Thymus (tissue), 11 donors: ENCODE results near the gene AGR2. TPM values are rescaled to one million over a fixed set of nuclear protein-coding genes. Genes with fewer than 3 reads are reported as not detected.

ENCODE experiments used
- DNase-seq, 9 donors: peaks; one replicate each; pipeline ENCODE4 v3.0.0-alpha.2; 2013; ENCODE audit warnings: low spot score in 9 of 9, low read depth in 6 of 9, missing footprints in 1 of 9
- H3K27ac ChIP-seq, 2 donors: one replicate each; pipeline ENCODE4 v1.5.1; 2013; ENCODE audit warnings: control low read depth in 1 of 2, low read depth in 1 of 2, low read length in 1 of 2, mild to moderate bottlenecking in 1 of 2, moderate library complexity in 1 of 2
- H3K27me3 ChIP-seq, 2 donors: one replicate each; pipeline ENCODE4 v1.5.1; 2013; ENCODE audit warnings: low read length in 1 of 2; ENCODE audit not compliant: control insufficient read depth in 2 of 2, insufficient read depth in 1 of 2
- H3K36me3 ChIP-seq, 2 donors: one replicate each; pipeline ENCODE4 v1.5.1; 2013; ENCODE audit warnings: low read length in 1 of 2, mild to moderate bottlenecking in 1 of 2, moderate library complexity in 1 of 2; ENCODE audit not compliant: control insufficient read depth in 2 of 2, insufficient read depth in 2 of 2
- H3K4me1 ChIP-seq, 2 donors: one replicate each; pipeline ENCODE4 v1.5.1; 2013; ENCODE audit warnings: low read length in 2 of 2; ENCODE audit not compliant: control insufficient read depth in 2 of 2, insufficient read depth in 2 of 2
- H3K4me3 ChIP-seq, 2 donors: one replicate each; pipeline ENCODE4 v1.5.1; 2013; ENCODE audit warnings: low read length in 2 of 2, control low read depth in 1 of 2, mild to moderate bottlenecking in 1 of 2
- H3K9me3 ChIP-seq, 2 donors: one replicate each; pipeline ENCODE4 v1.5.1; 2013; ENCODE audit warnings: low read length in 1 of 2, mild to moderate bottlenecking in 1 of 2; ENCODE audit not compliant: control insufficient read depth in 2 of 2, insufficient read depth in 1 of 2
- WGBS: extraction: QIAGEN DNeasy Blood & Tissue Kit; methylation state at CpG from one replicate; pipeline ENCODE4 v1.1.7; 2013; 5-methylcytosine and 5-hydroxymethylcytosine counted together
- polyA plus RNA-seq: library from polyadenylated mRNA; stranded (reverse); fragments of 200-250 nt; gene quantifications from one replicate; pipeline ENCODE4 v1.2.3, GENCODE V29; 2013
- total RNA-seq: library from RNA; stranded (reverse); fragments of 120-200 nt; gene quantifications from one replicate; pipeline ENCODE4 v1.2.4, GENCODE V29; 2013
- donor health status: healthy.

The AGR2 gene
- total and polyA plus RNA-seq, 2 donors = 1.7 to 4.5 TPM

DNA sequence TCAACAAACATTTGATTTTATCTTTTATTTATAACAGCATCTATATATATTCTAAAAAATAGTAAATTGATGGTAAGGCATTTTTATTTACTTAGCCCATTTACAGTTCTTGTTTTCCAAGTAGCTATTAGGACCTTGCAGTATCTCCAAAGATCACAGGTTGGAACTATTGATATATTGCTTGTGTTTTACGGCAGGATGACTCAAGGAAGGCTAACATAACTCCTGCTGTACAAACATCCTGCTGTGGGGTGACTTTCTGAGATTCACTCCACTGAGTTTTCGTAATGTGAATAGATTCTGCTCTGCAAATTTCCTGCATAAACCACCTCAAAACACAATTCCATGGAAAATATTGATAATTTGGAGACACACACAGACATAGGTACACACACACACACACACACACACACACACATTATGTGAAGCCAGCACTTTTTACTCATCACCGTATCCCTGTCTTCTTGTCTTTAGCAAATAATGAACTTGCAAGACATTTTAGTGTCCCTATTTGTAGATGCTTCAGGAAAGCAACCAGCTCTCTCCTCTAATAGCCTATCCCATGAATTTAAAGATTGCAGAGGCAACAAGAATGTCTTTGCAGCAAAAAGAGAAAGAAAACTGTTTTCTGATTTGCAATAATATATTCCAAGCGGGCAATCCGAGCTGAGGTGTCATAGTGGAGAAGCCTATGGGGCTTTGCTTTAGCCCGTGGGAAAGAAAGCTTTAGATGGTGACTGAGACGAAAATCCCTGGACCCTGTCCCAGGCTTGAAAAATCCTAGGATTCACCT is 722 bp downstream of the AGR2 start:
- H3K4me1 ChIP-seq = no peaks in the 10 kb centered on the region
- no peak overlapping the region for H3K4me3 ChIP-seq
- WGBS = 96% methylated on average over 7 of the region's 7 CpGs
- no peak overlapping the region for H3K27ac ChIP-seq
- H3K36me3 ChIP-seq = no peaks in the 10 kb centered on the region
- H3K9me3 ChIP-seq = no peaks in the 10 kb centered on the region
- H3K27me3 ChIP-seq = no peaks in the 10 kb centered on the region
- no peak for DNase-seq

DNA sequence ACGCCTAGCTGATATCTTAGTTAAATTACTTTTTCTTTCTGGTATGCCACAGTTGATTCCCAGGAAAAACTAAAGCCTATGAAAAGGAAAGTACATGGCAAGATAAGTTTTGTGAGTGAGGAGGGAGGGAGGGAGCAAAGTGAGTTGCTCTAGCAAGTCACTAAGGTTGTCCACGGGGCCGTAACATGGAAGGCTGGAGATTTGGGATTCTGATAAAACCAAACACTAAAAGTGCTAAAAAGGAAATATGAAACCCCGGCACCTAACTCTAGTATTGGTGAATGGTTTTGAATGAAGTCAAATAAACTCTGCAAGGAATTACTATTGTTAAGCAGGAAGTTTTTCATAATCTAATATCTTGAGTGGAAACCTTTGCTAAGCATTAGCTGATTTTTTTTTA is 1.7 kb downstream of the AGR2 start:
- Histone ChIP-seq H3K4me3 (no peak overlapping the region), H3K4me1 (no peaks in the 10 kb centered on the region), H3K27ac (no peak overlapping the region), H3K36me3 (no peaks in the 10 kb centered on the region), H3K27me3 (no peaks in the 10 kb centered on the region), H3K9me3 (no peaks in the 10 kb centered on the region)
- no peak for DNase-seq
- WGBS = 98% methylated on average over 4 of the region's 4 CpGs

DNA sequence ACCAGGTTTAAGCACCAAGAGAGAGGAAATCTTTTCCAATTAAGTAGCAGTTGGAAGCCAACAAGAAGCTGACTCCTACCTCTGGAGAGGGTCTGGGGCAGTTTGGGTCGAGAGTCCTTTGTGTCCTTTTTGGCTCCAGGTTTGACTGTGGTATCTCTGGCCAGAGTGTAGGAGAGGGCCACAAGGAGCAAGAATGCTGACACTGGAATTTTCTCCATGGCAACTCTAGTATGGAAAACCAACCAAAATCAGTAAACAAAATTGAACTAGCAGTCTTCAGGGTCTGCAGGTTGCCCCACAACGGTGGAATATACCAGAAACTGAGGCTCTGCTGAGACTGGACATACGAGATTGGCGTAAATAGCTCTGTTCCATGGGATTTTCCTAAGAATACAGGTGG is 3.2 kb downstream of the AGR2 start:
- Histone ChIP-seq H3K36me3 (no peaks in the 10 kb centered on the region), H3K27ac (no peak overlapping the region), H3K4me3 (no peak overlapping the region), H3K4me1 (no peaks in the 10 kb centered on the region), H3K9me3 (no peaks in the 10 kb centered on the region), H3K27me3 (no peaks in the 10 kb centered on the region)
- 96% methylated on average over 4 of the region's 4 CpGs for WGBS
- no peak for DNase-seq

DNA sequence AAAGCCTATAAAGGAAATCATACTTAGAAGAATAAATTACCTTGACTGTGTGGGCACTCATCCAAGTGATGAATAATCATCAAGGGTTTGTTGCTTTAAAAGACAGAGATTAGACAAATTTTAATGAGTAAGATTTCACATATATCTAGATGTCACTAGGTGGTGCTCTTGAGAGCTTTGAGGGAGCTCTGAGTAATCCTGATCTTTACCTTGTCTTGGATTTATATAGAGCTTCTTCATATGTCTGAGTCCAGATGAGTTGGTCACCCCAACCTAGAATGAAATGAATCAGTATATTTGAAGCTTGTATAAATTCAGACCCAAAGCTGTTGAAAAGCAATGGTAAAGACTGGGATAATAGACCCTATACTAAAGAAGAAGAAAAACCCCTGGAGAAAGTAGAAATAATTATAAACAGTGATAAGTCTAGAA is 3.7 kb downstream of the AGR2 start:
- H3K4me1 ChIP-seq = no peaks in the 10 kb centered on the region
- H3K27me3 ChIP-seq = no peaks in the 10 kb centered on the region
- peak in 7 of 9 donors; percentile 3 to 51 (median 9) for DNase-seq
- H3K4me3 ChIP-seq = no peak overlapping the region
- H3K27ac ChIP-seq = no peak overlapping the region
- no peaks in the 10 kb centered on the region for H3K36me3 ChIP-seq
- H3K9me3 ChIP-seq = no peaks in the 10 kb centered on the region

DNA sequence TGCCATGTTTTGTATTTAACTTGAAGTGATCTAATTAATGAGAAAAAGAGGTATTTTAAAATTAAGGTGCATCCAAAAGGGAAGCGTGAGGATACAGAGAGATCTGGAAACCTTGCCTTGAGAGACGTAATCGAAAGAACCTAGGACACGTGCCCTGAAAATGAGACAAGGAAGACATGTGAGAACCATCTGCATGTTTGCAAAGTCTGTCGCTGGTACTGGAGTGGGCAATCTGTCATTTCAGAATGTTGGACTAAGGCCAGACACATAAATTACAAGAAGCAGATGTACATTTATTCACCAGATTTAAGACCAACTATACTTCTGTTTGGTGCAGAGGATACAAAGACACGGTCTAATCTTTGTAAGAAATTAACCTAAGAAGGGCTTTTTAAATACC is 9.2 kb downstream of the AGR2 start:
- no peaks in the 10 kb centered on the region for H3K4me1 ChIP-seq
- no peak overlapping the region for H3K27ac ChIP-seq
- H3K9me3 ChIP-seq = no peaks in the 10 kb centered on the region
- no peak overlapping the region for H3K4me3 ChIP-seq
- WGBS = 40% methylated on average over 6 of the region's 6 CpGs
- no peaks in the 10 kb centered on the region for H3K36me3 ChIP-seq
- DNase-seq = no peak
- no peaks in the 10 kb centered on the region for H3K27me3 ChIP-seq

DNA sequence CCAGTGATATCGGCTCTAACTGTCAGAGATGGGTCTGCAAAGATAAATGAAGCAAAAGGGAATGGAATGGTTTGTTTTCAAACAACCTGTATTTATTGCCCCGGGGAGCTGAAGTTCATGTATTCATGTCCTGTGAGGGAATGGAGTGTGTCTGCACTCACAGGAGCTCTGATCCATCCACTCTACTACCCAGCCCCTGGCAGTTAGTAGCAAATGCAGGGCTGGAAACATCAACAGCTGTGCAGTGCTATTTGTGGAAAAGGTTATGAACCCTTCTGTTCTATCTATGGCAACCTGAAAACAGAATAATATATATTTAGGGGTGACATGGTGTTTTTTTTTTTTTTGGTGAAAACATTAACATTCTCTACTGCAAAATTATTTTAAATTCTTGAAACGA is 9.8 kb downstream of the AGR2 start:
- Histone ChIP-seq H3K27me3 (no peaks in the 10 kb centered on the region), H3K4me1 (no peaks in the 10 kb centered on the region), H3K9me3 (no peaks in the 10 kb centered on the region), H3K36me3 (no peaks in the 10 kb centered on the region), H3K4me3 (no peak overlapping the region), H3K27ac (no peak overlapping the region)
- DNase-seq = no peak
- 93% methylated on average over 3 of the region's 3 CpGs for WGBS

DNA sequence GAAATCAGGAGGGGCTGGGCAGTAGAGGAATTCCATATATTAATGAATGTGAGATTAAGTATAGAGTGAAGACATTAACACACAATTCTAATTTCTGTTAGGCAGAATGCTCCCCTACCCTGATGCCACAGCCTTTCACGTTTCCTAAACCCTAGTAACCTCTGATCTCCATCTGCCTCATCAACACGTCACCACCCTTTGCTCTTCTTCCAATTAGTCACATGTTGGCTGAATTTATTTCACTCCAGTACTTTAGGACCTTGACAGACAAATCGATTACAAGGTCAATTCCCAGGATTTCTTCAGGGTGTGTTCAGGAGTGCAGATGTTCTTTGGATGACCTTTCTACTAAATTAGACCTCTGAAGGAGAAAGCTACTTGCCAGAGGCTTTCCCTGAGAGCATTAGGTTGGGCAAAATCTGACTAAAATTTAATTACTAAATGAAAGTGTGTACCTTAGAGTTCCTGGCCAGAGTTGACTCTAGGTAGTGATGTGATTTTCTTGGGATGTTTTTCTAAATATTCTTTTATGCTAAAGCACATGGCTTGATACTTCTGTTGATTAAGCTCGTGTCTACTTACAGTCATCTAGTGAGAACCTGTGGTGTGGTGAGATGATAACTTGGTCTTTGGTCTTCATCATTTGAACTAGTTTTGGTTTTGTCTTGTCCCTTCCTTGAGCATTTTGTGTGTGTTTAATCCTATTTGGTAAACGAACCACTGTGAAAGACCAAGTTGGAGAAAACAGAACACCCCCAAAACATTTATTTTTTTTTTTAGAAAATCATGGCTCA is 12.7 kb downstream of the AGR2 start:
- no peaks in the 10 kb centered on the region for H3K27me3 ChIP-seq
- no peak overlapping the region for H3K4me3 ChIP-seq
- H3K9me3 ChIP-seq = no peaks in the 10 kb centered on the region
- no peaks in the 10 kb centered on the region for H3K36me3 ChIP-seq
- no peaks in the 10 kb centered on the region for H3K4me1 ChIP-seq
- WGBS = 96% methylated on average over 5 of the region's 5 CpGs
- no peak overlapping the region for H3K27ac ChIP-seq
- DNase-seq = no peak

DNA sequence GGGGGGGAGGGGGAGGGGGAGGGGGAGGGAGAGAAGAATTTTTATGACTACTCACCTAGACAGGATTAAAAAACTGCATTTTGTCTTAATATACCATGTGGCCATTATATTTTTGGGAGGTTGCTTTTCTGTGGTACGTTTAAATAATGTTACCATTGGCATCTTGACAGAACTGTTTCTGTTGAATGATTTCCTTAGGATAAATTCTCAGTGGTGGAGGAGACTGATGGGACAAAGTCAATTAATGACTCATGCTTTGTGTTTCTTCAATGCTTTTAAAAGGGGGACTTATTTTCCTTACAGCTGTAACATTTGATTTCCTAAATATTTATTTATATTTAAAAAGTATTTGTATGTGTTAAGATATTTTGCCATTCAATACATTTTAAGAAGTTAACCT is 13.7 kb downstream of the AGR2 start:
- Histone ChIP-seq H3K27me3 (no peaks in the 10 kb centered on the region), H3K4me1 (no peaks in the 10 kb centered on the region), H3K4me3 (no peak overlapping the region), H3K27ac (no peak overlapping the region), H3K36me3 (no peaks in the 10 kb centered on the region), H3K9me3 (no peaks in the 10 kb centered on the region)
- no peak for DNase-seq
- 94% methylated on average over 1 of the region's 1 CpG for WGBS

DNA sequence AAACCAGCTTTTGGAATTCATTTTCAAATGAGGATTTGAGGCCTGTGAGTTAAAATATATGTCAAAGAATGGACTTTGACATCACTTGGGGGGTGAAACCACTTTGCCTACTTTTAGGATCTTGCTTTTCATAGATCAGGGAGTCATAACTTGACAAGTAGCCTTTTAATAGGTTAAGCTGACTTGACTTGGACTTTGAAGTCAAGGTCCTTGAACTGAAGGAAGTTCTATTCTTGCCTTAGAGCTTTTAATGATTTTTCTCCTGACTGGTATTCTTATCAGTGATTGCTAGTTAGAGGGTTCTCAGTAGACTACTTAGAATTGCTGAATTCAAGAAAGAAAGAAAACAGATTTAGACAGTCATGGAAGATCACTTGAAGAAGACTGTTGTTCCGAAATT is 17.7 kb downstream of the AGR2 start:
- no peak for DNase-seq
- H3K36me3 ChIP-seq = no peaks in the 10 kb centered on the region
- no peak overlapping the region for H3K27ac ChIP-seq
- 96% methylated on average over 1 of the region's 1 CpG for WGBS
- H3K4me1 ChIP-seq = no peaks in the 10 kb centered on the region
- no peaks in the 10 kb centered on the region for H3K9me3 ChIP-seq
- H3K4me3 ChIP-seq = no peak overlapping the region
- no peaks in the 10 kb centered on the region for H3K27me3 ChIP-seq
